PC-3 (cell line): ENCODE measurements around the gene TFDP2. TPM values are rescaled to one million over a fixed set of nuclear protein-coding genes. Genes with fewer than 3 reads are reported as not detected.

Experiments used
- ATAC-seq: fragments of 200-7000 bp; cut with Tn5 transposase; 2 replicates; pipeline ENCODE4 v1.9.1; 2020; ENCODE audit warnings: mild to moderate bottlenecking, moderate library complexity
- BruUV-seq: library from RNA; stranded (reverse); fragments of 400-500 nt; replicated peaks from 2 replicates; lab custom pipeline; 2021; lab: Mats Ljungman, UMichigan
- CTCF ChIA-PET: fragments of 300-600 bp; sonication (Branson Sonifier 250); formaldehyde crosslinking; loops from one replicate; lab custom pipeline; 2022; ENCODE audit warnings: antibody characterized with exemption; lab: Charles Lee
- POLR2A ChIA-PET: fragments of 300-600 bp; sonication (Branson Sonifier 250); formaldehyde crosslinking; loops from one replicate; lab custom pipeline; 2022; ENCODE audit warnings: antibody characterized with exemption; ENCODE audit not compliant: unreplicated experiment; lab: Charles Lee
- DNase-seq: peaks from one replicate; pipeline ENCODE4 v3.0.0-alpha.2; 2015
- H2AFZ ChIP-seq: fragments of 300-600 bp; sonication (generic); 2 replicates; pipeline ENCODE4 v1.6.0; 2016; ENCODE audit warnings: antibody characterized with exemption, low read length
- H3F3A ChIP-seq: fragments of 300-600 bp; sonication (generic); one replicate; pipeline ENCODE4 v1.6.0; 2017; ENCODE audit warnings: antibody characterized with exemption, low read length, control low read depth, mild to moderate bottlenecking; ENCODE audit not compliant: unreplicated experiment
- H3K27ac ChIP-seq: fragments of 300-600 bp; sonication (generic); 2 replicates; pipeline ENCODE4 v1.5.1; 2016; ENCODE audit warnings: mild to moderate bottlenecking, low read length
- H3K27me3 ChIP-seq: fragments of 300-600 bp; sonication (generic); 2 replicates; pipeline ENCODE4 v1.6.1; 2016; ENCODE audit warnings: low read length, mixed read lengths
- H3K36me3 ChIP-seq: fragments of 300-600 bp; sonication (generic); 2 replicates; pipeline ENCODE4 v1.6.1; 2016; ENCODE audit warnings: low read depth, mixed run types, low read length, mixed read lengths
- H3K4me1 ChIP-seq: fragments of 300-600 bp; sonication (generic); 2 replicates; pipeline ENCODE4 v1.5.1; 2016; ENCODE audit warnings: low read length; ENCODE audit not compliant: insufficient read depth
- H3K4me2 ChIP-seq: fragments of 300-600 bp; sonication (generic); 2 replicates; pipeline ENCODE4 v1.6.0; 2016; ENCODE audit warnings: low read length
- H3K4me3 ChIP-seq: fragments of 300-600 bp; sonication (generic); 2 replicates; pipeline ENCODE4 v1.5.1; 2016; ENCODE audit warnings: mild to moderate bottlenecking, low read length, mixed read lengths
- H3K79me2 ChIP-seq: fragments of 300-600 bp; sonication (generic); 2 replicates; pipeline ENCODE4 v1.6.1; 2017; ENCODE audit warnings: low read length, mixed read lengths
- H3K9ac ChIP-seq: fragments of 300-600 bp; sonication (generic); 2 replicates; pipeline ENCODE4 v1.6.0; 2016; ENCODE audit warnings: mild to moderate bottlenecking, low read length
- H3K9me2 ChIP-seq: fragments of 300-600 bp; sonication (generic); replicated peaks from 2 replicates; pipeline ENCODE4 v1.6.1; 2016; ENCODE audit warnings: mixed run types, low read length, mixed read lengths
- H3K9me3 ChIP-seq: fragments of 300-600 bp; sonication (generic); 2 replicates; pipeline ENCODE4 v1.6.1; 2016; ENCODE audit warnings: low read length, mixed read lengths
- H4K20me1 ChIP-seq: fragments of 300-600 bp; sonication (generic); 2 replicates; pipeline ENCODE4 v1.6.1; 2016; ENCODE audit warnings: low read length, mixed read lengths
- CTCF ChIP-seq: fragments of 300-600 bp; sonication (generic); conservative IDR thresholded peaks from 2 replicates; pipeline ENCODE4 v1.5.1; 2017; ENCODE audit warnings: antibody characterized with exemption, low read depth, mild to moderate bottlenecking, low read length
- EZH2 ChIP-seq: fragments of 300-600 bp; sonication (generic); IDR thresholded peaks from one replicate; pipeline ENCODE4 v1.6.1; 2017; ENCODE audit warnings: antibody characterized with exemption, mild to moderate bottlenecking, low read length; ENCODE audit not compliant: unreplicated experiment
- EZH2phosphoT487 ChIP-seq: fragments of 300-600 bp; sonication (generic); IDR thresholded peaks from 2 replicates; pipeline ENCODE4 v1.6.1; 2018; ENCODE audit warnings: mild to moderate bottlenecking, antibody characterized with exemption, low read length, borderline replicate concordance
- intact Hi-C: fragments of 100-400 bp; cut with micrococcal nuclease; formaldehyde crosslinking; loops from 2 replicates; pipeline ENCODE4 v1.9.0; 2023
- total RNA-seq: library from RNA; depleted of rRNA; stranded (reverse); fragments of >200 nt; gene quantifications from 2 replicates; pipeline ENCODE4 v1.2.3, GENCODE V29; 2014

The TFDP2 gene
- total RNA-seq, 1 experiment from 2014 or later: 37.9 TPM

DNA sequence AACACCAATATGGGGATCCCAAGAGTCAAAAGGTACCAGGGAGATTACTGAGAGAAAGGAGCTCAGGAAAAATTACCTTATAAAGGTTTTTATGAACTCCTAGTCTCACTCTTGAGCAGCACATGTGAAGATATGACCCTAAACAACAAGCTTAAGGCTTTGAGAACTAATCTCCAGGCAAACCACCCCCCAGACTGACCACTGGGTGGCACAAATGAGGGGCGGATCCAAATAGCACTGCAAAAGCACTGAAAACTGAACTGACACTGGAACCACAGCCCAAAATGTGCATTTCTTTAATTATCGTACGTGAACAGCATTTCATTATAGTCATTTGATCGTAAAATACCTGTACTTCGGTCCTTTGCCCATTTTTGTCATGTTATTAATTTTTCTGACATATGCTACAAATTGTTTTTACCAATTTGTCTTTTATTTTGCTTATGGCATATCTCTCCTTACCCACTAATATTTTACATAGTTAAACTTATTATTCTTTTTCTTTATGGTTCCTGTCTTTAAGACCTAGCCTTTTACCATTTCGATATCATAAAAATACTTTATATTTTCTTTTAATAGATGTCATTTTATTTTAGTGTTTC is 31.5 kb upstream of the TFDP2 start:
- DNase-seq: peak; percentile 37
- BruUV-seq: no TSS peak
- H3K9ac ChIP-seq: no peak overlapping the region
- POLR2A ChIA-PET: no interaction called here
- peak; percentile 40; the same call in 1 of the 2 replicates for ATAC-seq
- no peak overlapping the region for H3K4me2 ChIP-seq
- no peaks in the 10 kb centered on the region for H3K79me2 ChIP-seq
- H3K4me3 ChIP-seq: no peak overlapping the region
- H3K9me2 ChIP-seq: no peaks in the 10 kb centered on the region
- H3K27me3 ChIP-seq: no peaks in the 10 kb centered on the region
- no peak overlapping the region for H3K27ac ChIP-seq
- intact Hi-C loops: loop anchor here (2.0 kb wide), 1 partner anchor 100 kb away; no protein-coding TSS in a partner anchor
- no peaks in the 10 kb centered on the region for H4K20me1 ChIP-seq
- CTCF ChIA-PET: interaction anchor here (0.6 kb wide), 2 partner anchors 16 to 29 kb away, joined by 3 to 4 read pairs; no protein-coding TSS in a partner anchor
- no peaks in the 10 kb centered on the region for H3K36me3 ChIP-seq
- H3F3A ChIP-seq: no peaks in the 10 kb centered on the region
- H2AFZ ChIP-seq: no peak overlapping the region
- H3K4me1 ChIP-seq: no peaks in the 10 kb centered on the region
- peak; percentile 64 for TF ChIP-seq CTCF
- no peak for TF ChIP-seq EZH2phosphoT487
- H3K9me3 ChIP-seq: no peaks in the 10 kb centered on the region

- no peaks in the 10 kb centered on the region for H3K27me3 ChIP-seq
- H3K79me2 ChIP-seq: no peaks in the 10 kb centered on the region
- H2AFZ ChIP-seq: no peak overlapping the region
- H3K4me3 ChIP-seq: no peak overlapping the region
- CTCF ChIA-PET: no interaction called here
- no peak overlapping the region for H3K4me2 ChIP-seq
- TF ChIP-seq CTCF: no peak
- TF ChIP-seq EZH2: no peak
- TF ChIP-seq EZH2phosphoT487: no peak
- BruUV-seq: no TSS peak
- H3K9me3 ChIP-seq: no peaks in the 10 kb centered on the region
- no peaks in the 10 kb centered on the region for H3K36me3 ChIP-seq
- no peaks in the 10 kb centered on the region for H3K4me1 ChIP-seq
- intact Hi-C loops: no loop called here
- ATAC-seq (no peak), DNase-seq (no peak)
- no peaks in the 10 kb centered on the region for H4K20me1 ChIP-seq
- no peak overlapping the region for H3K9ac ChIP-seq
- no peaks in the 10 kb centered on the region for H3K9me2 ChIP-seq
- no peaks in the 10 kb centered on the region for H3F3A ChIP-seq
- no peak overlapping the region for H3K27ac ChIP-seq
- POLR2A ChIA-PET: no interaction called here
Observed at GRCh38 chr3:142175478-142175877, 26.1 kb upstream of the TFDP2 start.

DNA sequence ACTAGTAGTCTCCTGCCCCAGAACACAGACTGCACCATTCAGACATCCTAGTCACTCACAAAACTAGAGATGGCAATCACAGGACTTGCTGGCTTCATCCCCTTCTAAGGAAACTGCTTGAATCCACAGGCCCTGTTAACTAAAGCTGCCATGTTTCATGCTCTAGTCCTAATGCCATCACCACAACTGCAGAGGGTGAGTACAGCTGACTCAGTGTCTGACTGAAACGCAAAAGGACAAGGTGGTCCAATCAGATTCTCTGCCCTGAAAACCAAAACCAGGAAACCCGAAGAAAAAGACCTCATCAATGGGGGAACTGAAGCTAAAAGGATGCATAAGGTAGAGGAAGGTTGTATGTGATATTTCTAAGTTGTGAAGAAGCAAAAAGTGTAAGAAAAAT is 25.2 kb upstream of the TFDP2 start:
- TF ChIP-seq EZH2phosphoT487 (no peak), CTCF (no peak), EZH2 (no peak)

More for the DNA sequence above, 25.2 kb upstream of the TFDP2 start:
- H3K9me3 ChIP-seq: no peaks in the 10 kb centered on the region
- H3K4me3 ChIP-seq: no peak overlapping the region
- H3F3A ChIP-seq: no peaks in the 10 kb centered on the region
- intact Hi-C loops: no loop called here
- CTCF ChIA-PET: no interaction called here
- DNase-seq: no peak
- BruUV-seq: no TSS peak
- no peaks in the 10 kb centered on the region for H3K4me1 ChIP-seq
- no peak overlapping the region for H3K4me2 ChIP-seq
- H3K27me3 ChIP-seq: no peaks in the 10 kb centered on the region
- no peaks in the 10 kb centered on the region for H3K36me3 ChIP-seq
- H3K9me2 ChIP-seq: no peaks in the 10 kb centered on the region
- ATAC-seq: no peak
- no peak overlapping the region for H3K27ac ChIP-seq
- no peak overlapping the region for H2AFZ ChIP-seq
- no peak overlapping the region for H3K9ac ChIP-seq
- no peaks in the 10 kb centered on the region for H3K79me2 ChIP-seq
- H4K20me1 ChIP-seq: no peaks in the 10 kb centered on the region
- POLR2A ChIA-PET: no interaction called here
